Measurements from ENCODE around the gene CENPP.

Gene CENPP

GRCh38 chr9:92508018-92508820, 182.5 kb downstream of the CENPP start:
- no peak for DNase-seq
- Histone ChIP-seq H3K9ac (ENCODE audit: low read length) (no peak overlapping the region), H4K20me1 (ENCODE audit: insufficient read depth, low read length) (no peaks in the 10 kb centered on the region), H3F3A (ENCODE audit: insufficient read depth, low read length) (no peaks in the 10 kb centered on the region), H3K27ac (ENCODE audit: low read length) (no peak overlapping the region), H3K4me3 (ENCODE audit: low read length) (no peak overlapping the region), H3K9me3 (replicated peaks; ENCODE audit: insufficient read depth, low read length) (no peaks in the 10 kb centered on the region), H3K4me2 (ENCODE audit: low read depth, low read length) (no peak overlapping the region), H3K27me3 (replicated peaks; ENCODE audit: insufficient read depth, low read length) (no peaks in the 10 kb centered on the region), H2AFZ (ENCODE audit: low read length) (no peak overlapping the region), H3K9me2 (replicated peaks; ENCODE audit: insufficient read depth, low read length) (no peaks in the 10 kb centered on the region), H3K36me3 (replicated peaks; ENCODE audit: insufficient read depth, low read length) (no peaks in the 10 kb centered on the region), H3K4me1 (ENCODE audit: low read length) (peaks cover 6% of the 10 kb centered on the region; the same call in 1 of the 2 replicates), H3K79me2 (ENCODE audit: low read length) (no peaks in the 10 kb centered on the region)
- TF ChIP-seq EZH2phosphoT487 (IDR thresholded peaks at IDR 0.05; ENCODE audit: low read length) = no peak
- TF ChIP-seq CTCF (IDR thresholded peaks at IDR 0.05; ENCODE audit: low read length) = no peak
- no peak for TF ChIP-seq EZH2 (optimal IDR thresholded peaks at IDR 0.05; ENCODE audit: low read depth, low read length)

DNA sequence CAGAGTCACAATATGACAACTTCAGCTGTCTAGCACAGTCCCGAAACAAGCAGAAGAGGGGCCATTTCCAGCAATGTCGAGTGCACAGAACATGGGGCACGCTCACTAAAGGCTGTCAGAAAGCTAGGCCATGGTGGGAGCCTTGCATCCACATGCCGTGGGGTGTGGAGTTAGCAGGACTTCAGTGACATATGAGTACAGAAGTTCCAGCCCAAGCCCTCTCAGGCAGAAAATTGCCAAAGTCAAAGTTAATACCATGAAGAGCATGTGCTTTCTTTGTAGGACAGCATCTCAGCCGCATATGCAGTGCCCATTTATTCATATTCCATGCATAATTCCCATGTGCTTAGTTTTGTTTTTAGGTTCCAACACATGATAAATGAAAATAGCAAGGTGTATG, 183.3 kb downstream of the CENPP start:
- Histone ChIP-seq H3K4me1 (ENCODE audit: low read length) (peaks cover 6% of the 10 kb centered on the region; the same call in 1 of the 2 replicates), H3K27me3 (replicated peaks; ENCODE audit: insufficient read depth, low read length) (no peaks in the 10 kb centered on the region), H3K36me3 (replicated peaks; ENCODE audit: insufficient read depth, low read length) (no peaks in the 10 kb centered on the region), H3K9me3 (replicated peaks; ENCODE audit: insufficient read depth, low read length) (no peaks in the 10 kb centered on the region), H3K4me3 (ENCODE audit: low read length) (no peak overlapping the region), H3K4me2 (ENCODE audit: low read depth, low read length) (no peak overlapping the region), H3K9ac (ENCODE audit: low read length) (no peak overlapping the region), H4K20me1 (ENCODE audit: insufficient read depth, low read length) (no peaks in the 10 kb centered on the region), H3F3A (ENCODE audit: insufficient read depth, low read length) (no peaks in the 10 kb centered on the region), H3K9me2 (replicated peaks; ENCODE audit: insufficient read depth, low read length) (no peaks in the 10 kb centered on the region), H3K27ac (ENCODE audit: low read length) (no peak overlapping the region), H3K79me2 (ENCODE audit: low read length) (no peaks in the 10 kb centered on the region), H2AFZ (ENCODE audit: low read length) (no peak overlapping the region)
- TF ChIP-seq CTCF (IDR thresholded peaks at IDR 0.05; ENCODE audit: low read length) = no peak
- TF ChIP-seq EZH2phosphoT487 (IDR thresholded peaks at IDR 0.05; ENCODE audit: low read length) = no peak
- TF ChIP-seq EZH2 (optimal IDR thresholded peaks at IDR 0.05; ENCODE audit: low read depth, low read length) = no peak
- no peak for DNase-seq

GRCh38 chr9:92510747-92511146, 185.0 kb downstream of the CENPP start:
- H3K9me2 ChIP-seq (replicated peaks; ENCODE audit: insufficient read depth, low read length) = no peaks in the 10 kb centered on the region
- H3F3A ChIP-seq (ENCODE audit: insufficient read depth, low read length) = no peaks in the 10 kb centered on the region
- H3K9me3 ChIP-seq (replicated peaks; ENCODE audit: insufficient read depth, low read length) = no peaks in the 10 kb centered on the region
- no peak overlapping the region for H3K9ac ChIP-seq (ENCODE audit: low read length)
- H3K27ac ChIP-seq (ENCODE audit: low read length) = no peak overlapping the region
- no peaks in the 10 kb centered on the region for H4K20me1 ChIP-seq (ENCODE audit: insufficient read depth, low read length)
- no peaks in the 10 kb centered on the region for H3K27me3 ChIP-seq (replicated peaks; ENCODE audit: insufficient read depth, low read length)
- no peak for DNase-seq
- no peaks in the 10 kb centered on the region for H3K36me3 ChIP-seq (replicated peaks; ENCODE audit: insufficient read depth, low read length)
- no peak overlapping the region for H3K4me3 ChIP-seq (ENCODE audit: low read length)
- H3K79me2 ChIP-seq (ENCODE audit: low read length) = no peaks in the 10 kb centered on the region
- peaks cover 6% of the 10 kb centered on the region; the same call in 1 of the 2 replicates for H3K4me1 ChIP-seq (ENCODE audit: low read length)
- no peak overlapping the region for H3K4me2 ChIP-seq (ENCODE audit: low read depth, low read length)
- no peak overlapping the region for H2AFZ ChIP-seq (ENCODE audit: low read length)
- TF ChIP-seq EZH2 (optimal IDR thresholded peaks at IDR 0.05; ENCODE audit: low read depth, low read length) (no peak), EZH2phosphoT487 (IDR thresholded peaks at IDR 0.05; ENCODE audit: low read length) (no peak), CTCF (IDR thresholded peaks at IDR 0.05; ENCODE audit: low read length) (no peak)

All from MM.1S (cell line).